ENCODE data around the gene PIK3R2. TPM values are rescaled to one million over a fixed set of nuclear protein-coding genes. Genes with fewer than 3 reads are reported as not detected.

The PIK3R2 gene
- total and polyA plus RNA-seq, 2 of the 13 experiments (the other 11 are each of a cell fraction or from before 2014, with no cell fraction given): 18.6 to 25.3 TPM

- TF ChIP-seq MEIS2 (CRISPR knock-in tag; IDR thresholded peaks at IDR 0.05) (peak; percentile 41; the same call in 1 of the 2 replicates), HNRNPK (IDR thresholded peaks at IDR 0.05; ENCODE audit: low read depth, low read length, poor library complexity, severe bottlenecking) (no peak), MXD3 (CRISPR knock-in tag; IDR thresholded peaks at IDR 0.05) (no peak), CEBPG (CRISPR knock-in tag; IDR thresholded peaks at IDR 0.05) (no peak), ZBTB38 (CRISPR knock-in tag; IDR thresholded peaks at IDR 0.05) (no peak), ZNF10 (CRISPR knock-in tag; IDR thresholded peaks at IDR 0.05; ENCODE audit: borderline replicate concordance, low read depth) (no peak), CSRNP2 (CRISPR knock-in tag; conservative IDR thresholded peaks at IDR 0.05; ENCODE audit: low read depth) (no peak), SALL2 (CRISPR knock-in tag; IDR thresholded peaks at IDR 0.05) (peak; percentile 53; the same call in 1 of the 2 replicates), GPBP1L1 (CRISPR knock-in tag; IDR thresholded peaks at IDR 0.05) (no peak), SIX4 (CRISPR knock-in tag; IDR thresholded peaks at IDR 0.05) (no peak), ZNF597 (CRISPR knock-in tag; IDR thresholded peaks at IDR 0.05) (no peak), ZBTB33 (CRISPR knock-in tag; IDR thresholded peaks at IDR 0.05) (no peak), ZNF570 (CRISPR knock-in tag; IDR thresholded peaks at IDR 0.05; ENCODE audit: borderline replicate concordance) (no peak), RERE (CRISPR knock-in tag; IDR thresholded peaks at IDR 0.05; ENCODE audit: low read depth) (no peak), ZNF558 (CRISPR knock-in tag; IDR thresholded peaks at IDR 0.05; ENCODE audit: borderline replicate concordance) (no peak), ZNF598 (CRISPR knock-in tag; IDR thresholded peaks at IDR 0.05; ENCODE audit: borderline replicate concordance) (no peak), ZSCAN9 (CRISPR knock-in tag; IDR thresholded peaks at IDR 0.05; ENCODE audit: borderline replicate concordance) (no peak), ZNF724P (CRISPR knock-in tag; IDR thresholded peaks at IDR 0.05; ENCODE audit: borderline replicate concordance) (no peak)
Measured at GRCh38 chr19:18203863-18204393, 51.0 kb downstream of the PIK3R2 start, which contains the start of gene RAB3A (continued).
